Dedifferentiated amniotic fluid mesenchymal stem cell (primary cell): ENCODE data around the gene GNPDA1.

Experiments used
- DNase-seq: peaks from one replicate; pipeline ENCODE4 v3.0.0-alpha.2; 2016; ENCODE audit errors: extremely low spot score

The GNPDA1 gene

DNA sequence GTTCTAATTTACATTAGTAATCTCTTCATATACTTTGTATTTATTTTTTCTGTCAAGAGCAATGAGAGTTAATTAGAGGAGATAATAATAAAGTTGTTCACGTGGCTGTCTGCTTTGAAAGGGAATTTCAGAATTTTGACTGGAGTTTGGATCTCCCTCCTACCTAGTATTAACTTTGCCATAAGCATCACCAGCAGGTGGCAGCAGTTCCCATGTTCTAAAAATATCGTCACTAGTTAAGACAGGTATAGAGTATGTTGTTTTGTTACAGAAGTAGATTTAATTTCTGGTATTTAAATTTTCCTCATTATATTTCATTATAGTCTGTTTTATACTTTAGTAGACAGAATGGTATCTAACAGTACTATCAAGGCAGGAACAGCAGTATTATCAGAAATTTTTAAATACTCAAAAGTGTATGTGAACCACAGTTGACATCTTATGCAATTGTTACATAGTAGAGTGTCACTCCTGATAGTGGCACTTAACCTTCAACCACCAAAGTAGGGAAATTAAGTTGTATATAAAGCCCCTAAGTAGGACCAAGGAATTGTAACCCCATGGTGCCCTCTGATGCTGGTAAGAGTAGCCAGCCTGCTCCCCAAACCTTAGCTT is 20.4 kb downstream of the GNPDA1 start:
- peak; percentile 58 for DNase-seq

DNA sequence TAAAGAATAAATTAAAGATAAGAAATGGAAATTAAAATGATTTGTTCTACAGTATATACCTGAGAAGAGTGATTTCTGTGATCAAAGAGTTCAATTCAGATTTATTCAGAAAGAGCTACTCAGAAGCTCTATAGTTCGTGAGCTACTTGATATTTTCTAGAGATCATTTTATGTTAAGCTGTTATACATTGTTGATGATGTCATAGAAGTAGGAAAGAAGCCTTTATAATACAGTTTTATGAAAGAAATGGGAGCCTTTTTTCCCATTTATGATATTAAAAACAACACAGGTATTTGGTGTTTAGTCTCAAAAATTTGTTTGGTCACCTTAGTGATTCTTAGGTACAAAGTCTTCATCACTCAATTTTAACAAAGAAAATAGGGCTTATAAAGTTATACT is 23.1 kb downstream of the GNPDA1 start:
- no peak for DNase-seq

DNA sequence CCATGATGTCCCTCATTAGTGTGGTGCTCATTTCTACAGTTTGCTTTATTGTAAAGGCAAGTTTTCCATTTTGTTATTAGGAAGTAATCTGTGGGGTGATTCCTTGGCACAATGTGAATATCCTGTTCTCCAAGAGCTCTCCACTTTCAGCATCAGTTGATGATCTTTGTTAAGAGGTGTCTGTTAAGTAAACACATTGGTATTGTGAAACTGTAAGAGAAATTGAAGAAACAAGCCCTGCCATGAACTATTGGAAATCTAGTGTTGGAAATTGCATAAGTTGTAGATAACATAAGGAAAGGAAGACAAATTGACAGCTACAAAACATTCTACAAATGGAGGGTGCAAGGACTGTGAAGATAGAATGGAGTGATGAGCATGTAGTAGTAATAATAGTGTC is 26.8 kb downstream of the GNPDA1 start:
- DNase-seq, result no peak

DNA sequence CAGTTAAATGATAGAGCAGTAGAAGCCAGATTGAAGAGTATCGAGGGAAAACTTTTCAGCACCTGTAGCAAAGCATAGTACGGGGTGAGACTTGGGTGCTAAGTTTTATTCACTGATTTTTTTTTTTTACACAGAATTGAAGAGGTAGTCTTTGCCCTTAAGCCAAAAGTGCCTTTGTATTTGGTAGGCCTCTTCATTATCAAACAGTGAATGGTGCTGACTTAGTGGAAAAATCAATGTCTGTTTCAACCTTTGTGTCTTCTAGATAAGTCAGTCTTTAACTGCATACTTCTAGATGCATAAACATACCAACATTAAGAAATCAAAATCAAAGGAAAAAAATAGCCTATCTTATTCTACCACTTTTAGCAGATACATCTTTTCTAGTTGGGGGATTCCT is 30.2 kb downstream of the GNPDA1 start:
- no peak for DNase-seq

DNA sequence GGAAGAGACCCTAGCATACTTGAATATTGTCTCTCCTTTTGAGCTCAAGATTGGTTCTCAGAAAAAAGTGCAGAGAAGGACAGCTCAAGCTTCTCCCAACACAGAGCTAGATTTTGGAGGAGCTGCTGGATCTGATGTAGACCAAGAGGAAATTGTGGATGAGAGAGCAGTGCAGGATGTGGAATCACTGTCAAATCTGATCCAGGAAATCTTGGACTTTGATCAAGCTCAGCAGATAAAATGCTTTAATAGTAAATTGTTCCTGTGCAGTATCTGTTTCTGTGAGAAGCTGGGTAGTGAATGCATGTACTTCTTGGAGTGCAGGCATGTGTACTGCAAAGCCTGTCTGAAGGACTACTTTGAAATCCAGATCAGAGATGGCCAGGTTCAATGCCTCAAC is 34.4 kb downstream of the GNPDA1 start:
- no peak for DNase-seq

DNA sequence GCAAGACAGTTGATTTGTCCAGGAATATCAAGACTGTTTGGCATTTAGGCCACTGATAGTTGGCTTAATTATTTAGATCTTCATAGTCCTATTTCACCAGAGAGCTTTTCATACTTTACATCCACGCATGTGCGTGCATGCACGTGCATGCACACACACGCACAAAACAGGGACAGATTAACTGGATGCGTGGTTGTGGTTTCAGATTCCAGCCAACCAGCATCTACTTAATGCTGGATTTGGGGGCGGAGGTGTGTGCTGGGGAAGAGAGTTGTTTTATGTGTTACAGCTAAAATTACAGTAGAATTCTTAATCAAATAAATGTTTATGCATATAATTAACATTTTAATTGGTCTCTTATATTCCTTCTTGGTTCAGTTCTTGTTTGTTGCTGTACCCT is 36.7 kb downstream of the GNPDA1 start:
- DNase-seq, result no peak

DNA sequence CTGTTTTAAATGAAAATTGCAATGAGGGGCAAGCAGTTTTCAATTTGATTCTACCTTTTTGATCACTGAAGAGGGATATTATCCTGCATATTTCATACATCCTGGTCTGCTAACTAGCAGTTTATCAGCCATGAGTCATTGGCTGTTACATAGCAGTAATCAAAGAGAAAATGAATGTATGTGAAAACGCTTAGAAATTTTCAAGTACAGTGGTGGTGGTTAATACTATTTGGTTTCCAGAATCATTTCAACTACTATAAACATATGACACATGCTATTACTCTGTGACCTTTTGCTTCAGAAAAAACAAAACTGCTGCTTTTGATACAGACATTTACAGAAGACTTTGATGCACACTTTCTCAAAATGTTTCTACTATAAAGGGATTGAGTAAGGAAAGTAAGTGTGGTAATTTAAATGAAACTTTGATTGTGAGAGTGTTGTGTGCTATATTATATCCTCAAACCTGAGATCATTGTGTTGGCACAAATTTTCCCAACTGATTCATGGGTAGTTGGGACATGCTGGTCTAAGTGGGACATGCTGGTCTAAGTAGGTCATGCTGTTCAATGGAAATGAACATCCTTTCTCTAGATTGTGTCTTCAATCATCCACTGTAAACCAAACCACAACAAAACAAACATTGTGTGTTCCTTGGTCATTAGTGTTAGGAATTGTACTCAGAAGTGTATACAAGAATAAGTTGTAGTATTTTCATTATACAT is 38.8 kb downstream of the GNPDA1 start:
- no peak for DNase-seq

DNA sequence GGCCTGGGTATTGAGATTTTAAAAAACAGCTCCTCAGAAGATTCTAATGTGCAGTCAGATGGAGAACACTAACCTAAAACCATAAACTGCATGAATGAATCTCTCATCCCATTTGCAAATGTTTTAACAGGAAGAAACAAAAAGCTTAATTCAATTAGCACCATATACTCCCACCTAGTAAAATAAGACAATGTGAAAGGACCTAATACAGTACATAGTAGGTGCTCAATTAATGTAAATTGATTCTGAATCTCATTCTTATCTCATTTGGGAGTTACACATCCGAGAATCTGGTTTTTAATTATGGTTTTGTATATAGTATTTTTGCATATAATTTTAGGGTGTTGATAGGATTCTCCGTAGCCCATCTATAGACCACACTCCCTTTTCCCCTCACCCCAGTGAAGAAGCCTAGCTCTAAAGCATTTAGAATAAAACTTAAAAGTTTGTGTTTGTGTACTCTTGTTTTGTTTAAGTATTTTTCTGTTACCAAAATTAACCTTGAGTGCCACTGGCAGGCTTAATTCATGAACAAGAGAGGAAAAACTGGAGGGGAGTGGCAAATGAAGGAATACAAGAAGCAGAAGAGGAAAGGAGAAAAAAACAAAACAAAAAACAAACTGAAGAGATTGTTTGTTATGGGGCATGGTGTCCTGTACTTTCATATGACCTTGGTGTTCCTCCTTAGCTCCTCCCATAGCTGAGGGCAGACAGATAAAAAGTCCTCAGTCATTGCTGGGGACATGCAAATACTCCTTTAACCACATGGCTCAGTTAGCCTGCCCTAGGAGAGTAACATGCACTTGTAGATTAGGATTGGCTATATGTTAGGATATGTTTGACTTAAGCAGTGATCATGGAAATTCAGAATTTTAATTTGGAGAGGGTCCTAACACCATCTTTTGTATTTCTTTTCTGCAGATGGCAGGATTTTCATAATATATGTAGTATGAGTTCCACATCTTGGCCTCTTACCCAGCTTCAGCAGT is 42.8 kb downstream of the GNPDA1 start:
- no peak for DNase-seq

DNA sequence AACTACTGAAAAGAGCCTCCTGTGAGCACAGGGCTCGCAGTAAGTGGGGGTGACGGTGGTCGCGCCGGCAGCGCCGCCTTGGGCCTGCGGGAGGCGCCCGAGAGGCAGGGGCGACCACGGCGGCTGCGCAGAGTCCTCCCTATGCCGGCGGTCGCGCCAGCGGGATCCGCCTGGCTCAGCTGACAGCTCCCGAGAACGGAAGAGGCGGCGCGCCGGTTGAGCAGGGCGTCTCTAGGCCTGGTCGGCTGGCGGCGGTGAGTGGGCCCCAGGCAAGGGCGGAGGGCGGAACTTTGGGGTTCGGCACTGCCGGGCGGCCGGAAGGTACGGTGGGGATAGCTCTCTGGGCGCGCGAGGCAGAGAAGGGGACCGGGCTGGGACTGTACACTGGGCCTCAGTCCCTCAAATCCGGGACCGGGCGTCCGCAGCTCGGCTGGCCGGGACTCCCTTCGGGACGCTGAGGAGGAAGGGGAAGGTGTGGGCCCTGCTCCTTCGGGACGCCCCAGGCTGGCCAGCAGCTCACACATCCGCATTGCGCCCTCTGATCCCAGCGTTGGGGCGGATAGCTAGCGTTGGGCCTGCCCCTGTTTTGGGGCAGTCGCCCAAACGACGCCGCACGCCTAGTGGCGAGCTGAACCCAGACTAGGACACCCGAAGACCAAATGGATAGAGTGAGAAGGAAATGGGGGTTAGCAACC is 43.8 kb downstream of the GNPDA1 start, which contains the start of gene RNF14:
RNF14 (plus strand) TSS at position 192 of the 695 bp plus-strand sequence. CDS start 4,484 bp downstream, outside the sequence.
- DNase-seq, result peak; percentile 86

DNA sequence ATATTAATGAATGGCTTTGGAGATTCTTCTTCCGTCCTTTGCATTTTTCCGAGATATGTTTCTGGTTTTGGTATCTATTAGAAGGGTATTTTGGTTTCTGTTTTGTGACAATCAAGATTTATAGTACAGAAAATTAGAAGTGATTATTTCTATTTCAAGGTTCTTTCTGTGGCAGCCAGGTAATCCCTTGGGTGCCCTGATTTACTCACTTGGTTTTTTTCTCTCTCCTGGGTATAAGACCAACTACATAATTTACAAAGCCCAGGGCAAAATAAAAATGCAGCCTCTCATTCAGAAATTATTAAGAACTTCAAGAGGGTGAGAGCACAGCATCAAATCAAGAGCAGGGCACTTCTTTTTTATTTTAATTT is 45.9 kb downstream of the GNPDA1 start:
- DNase-seq, result no peak

DNA sequence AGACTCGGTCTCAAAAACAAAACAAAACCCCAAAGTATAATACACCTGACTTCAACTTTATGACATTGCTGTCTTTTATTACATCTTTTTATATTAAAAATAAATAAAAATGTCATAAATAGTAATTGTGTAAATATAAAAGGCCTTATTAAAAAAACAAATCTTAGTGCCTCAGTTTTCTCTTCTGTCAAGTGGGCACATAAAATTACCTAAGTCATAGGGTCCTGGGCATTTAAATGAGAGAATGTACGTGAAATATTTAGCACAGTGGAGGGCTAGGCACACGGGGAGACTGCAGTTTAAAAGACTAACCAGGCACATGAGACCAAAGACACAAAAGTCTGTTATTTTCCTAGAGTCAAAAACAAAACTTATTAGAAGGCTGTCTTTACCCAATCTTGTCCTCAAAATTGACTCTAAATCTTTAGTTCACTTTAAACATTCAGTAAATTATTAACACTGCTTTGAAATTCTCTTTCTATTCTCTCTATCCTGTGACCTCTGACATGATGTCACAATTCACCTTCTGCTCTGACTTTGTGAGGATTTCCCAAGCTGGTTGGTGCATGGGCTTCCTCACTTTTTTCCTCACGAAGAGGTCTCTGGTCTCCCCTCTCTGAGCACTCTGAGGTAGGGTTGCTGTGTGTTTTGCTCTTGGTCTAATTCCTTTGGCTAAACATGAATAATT is 46.4 kb downstream of the GNPDA1 start:
- no peak for DNase-seq

DNA sequence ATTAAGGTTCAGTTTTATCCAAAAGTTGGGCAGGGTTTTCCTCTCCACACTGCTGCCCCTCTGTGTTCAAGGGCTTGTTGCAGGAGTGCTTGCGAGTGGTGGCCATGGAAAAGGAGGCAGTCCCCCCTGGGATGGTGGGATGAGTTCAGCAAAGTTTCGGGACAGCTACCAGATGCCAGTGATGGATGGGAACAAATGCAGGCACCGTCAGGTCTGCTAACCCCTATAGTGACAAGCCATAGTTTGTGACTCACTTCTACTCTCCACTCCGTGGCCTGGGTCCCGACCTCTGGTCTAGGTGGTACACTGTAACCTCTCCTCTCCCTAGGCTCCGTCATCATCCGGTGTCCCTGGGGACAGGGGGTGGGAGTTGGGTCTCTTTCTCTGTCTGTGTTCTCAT is 47.8 kb downstream of the GNPDA1 start:
- no peak for DNase-seq

DNA sequence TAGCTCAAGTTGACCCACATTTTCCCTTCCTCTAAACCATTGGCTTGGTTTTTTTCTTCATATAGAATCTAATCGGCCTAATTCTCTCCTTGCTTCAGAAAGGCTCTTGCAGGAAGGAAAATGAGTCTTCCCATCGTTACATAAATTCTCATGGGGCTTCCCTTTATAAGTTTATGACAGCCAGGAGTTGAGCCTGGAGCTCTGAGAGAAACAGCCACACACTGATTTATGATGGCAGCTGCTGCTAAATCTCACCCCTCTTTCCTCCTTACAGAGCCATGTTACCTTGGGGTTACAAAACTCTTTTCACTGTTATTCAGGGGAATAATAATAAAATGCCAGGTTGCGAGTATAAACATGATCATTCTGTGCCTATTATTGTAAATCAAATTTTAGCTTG is 49.1 kb downstream of the GNPDA1 start:
- DNase-seq, result no peak

DNA sequence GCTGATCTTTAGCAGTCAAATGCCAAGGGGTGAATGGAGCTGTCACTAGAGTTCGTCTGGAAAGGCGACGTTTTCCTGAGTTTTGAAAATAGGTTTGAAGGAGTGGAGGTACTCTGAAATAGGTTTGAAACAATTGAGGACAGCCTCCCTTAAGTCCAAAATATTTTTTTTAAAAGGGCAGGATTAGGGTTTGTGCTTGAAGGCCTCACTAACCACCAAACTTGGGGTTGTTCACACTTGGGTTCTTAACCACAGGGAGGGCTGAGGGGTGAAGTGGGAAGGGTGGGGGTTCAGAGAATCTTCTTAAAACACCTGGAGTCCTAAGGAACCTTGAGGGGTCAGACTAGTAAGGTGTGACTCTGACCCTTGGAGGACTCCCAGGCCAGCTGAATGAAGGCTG is 51.4 kb downstream of the GNPDA1 start:
- no peak for DNase-seq

DNA sequence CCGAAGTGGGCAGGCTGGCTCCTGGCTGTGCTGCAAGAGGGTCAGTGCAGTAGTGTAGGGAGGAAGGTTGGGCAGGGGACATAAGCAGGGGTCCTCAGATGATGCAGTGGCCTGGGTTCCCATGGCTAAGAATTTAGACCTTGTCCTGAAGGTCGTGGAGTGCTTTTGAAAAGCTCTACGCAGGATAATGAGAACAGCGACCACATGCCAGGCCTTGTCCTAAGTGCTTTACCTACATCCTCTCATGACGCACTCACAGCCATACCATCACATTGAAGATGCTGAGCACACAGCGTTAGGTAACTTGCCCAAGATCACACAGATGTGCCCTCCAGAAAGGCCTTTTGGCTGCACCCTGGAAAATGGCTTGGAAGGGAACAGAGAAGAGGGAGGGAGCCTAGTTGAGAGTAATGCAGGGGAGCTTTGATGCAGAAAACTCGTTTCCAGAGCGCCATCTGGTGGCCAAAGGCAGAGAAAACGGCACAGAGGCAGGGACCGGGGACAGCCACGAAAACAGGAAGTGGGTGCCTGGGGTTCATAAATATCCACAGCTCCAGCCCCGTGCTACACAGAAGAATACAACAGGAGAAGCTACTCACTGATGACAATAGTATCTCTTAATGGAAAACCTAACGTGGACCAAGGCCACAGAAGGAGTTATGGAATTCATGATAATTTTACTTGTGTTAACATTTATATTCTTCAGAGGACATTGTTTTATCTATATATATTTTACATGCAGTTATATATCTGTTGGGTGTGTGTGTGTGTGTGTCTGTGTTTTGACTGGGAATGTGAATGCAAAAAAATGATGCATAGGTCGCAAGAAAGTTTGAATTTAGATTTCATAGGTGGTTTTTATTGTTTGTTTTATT is 52.1 kb downstream of the GNPDA1 start:
- DNase-seq, result peak; percentile 85

DNA sequence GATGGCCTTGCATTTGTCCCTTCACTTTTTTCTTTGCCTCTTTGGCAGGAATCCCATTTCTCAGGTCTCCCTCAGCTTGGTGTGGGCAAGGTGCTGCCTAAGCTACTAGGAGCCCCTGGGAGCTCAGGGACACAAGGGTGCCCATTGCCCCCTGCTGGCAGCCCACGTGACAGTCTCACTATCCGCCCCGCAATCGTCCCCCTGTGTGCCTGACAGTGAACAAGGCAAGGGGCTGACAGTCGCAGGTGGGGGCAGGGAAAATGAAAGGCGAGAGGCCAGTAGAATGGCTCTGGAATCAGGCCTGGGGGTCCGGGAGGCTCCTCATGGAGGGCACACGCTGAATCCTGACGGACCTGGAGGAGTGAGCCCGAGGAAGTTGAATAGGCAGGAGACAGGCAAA is 52.8 kb downstream of the GNPDA1 start:
- no peak for DNase-seq

DNA sequence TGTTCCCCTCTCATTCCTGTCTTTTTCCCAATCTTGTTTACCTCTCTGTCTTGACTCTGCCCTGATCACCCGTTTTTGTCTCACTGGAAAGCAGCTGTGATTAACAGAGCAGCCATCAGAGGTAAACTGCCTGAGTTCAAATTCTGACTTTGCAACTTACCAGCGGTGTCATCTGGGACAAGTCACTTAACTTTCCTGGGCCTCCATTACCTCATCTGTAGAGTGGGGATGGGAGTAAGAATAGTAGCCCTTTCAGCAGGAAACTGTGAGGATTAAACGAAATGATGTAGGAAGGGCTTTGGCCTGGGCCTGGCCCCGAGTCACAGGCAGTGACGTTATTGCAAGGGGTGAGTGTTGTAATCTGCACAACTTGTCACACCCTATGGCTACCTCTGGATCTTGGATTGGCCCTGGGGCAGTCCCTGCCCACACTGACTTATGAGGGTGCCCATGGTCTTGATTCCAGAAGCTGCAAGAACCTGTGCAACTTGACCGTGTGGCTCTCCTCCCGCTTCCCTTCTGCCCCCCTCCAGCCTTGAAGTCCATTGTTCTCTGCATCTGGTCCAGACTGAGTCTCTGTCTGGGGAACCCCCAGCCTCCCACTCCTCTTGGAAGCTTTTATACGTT is 54.2 kb downstream of the GNPDA1 start:
- DNase-seq, result no peak

DNA sequence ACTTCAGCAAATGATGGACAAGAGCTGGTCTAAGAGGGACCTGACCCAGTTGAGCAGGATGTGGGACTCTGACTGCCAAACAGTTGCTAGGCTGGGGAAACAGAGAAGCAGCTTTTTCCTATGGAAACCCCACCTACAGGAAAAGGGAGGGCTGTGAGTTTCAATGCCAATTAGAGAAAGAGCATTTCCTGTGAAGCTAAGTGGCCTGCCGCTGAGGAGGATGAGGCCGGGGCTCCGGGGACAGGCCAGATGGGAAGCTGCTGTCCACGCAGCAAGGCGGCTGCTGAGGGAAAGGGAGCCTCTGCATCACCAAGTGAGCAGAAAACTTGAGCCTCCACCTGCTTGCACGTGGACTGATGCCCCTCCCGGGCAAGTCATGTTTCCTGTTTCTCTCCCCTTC is 54.7 kb downstream of the GNPDA1 start, which contains the start of gene PCDH12:
PCDH12 (minus strand) TSS at position 90 of the 400 bp plus-strand sequence. CDS start 351 bp downstream, outside the sequence.
- DNase-seq, result no peak

DNA sequence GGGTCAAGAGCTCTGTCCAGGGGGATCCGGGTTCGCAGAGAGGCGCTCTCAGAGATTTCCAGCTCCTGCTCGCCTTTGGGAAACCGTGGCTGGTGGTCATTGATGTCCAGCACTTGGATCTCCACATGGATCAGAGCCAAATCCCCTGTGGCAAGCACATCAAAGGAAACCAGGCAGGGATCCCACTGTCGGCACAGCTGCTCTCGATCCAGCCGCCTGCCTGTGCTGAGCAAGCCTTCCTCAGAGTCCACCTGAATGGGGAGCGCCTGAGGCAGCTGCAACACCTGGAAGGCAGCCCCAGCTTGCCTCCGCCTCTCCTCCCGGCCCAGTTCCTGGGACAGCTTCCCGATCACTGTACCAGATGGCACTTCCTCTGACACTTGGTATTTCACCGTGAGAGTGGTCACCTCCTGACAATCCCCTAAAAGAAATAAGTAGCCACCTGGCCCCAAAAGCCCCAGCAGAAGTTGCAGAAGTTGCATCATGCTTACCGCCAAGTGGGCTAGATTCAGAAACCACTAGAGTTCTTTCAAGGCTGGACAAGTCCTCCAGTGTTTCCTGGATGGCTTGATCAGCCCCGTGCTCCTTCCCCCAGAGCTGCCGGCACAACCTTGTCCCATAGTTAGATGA is 55.3 kb downstream of the GNPDA1 start:
- DNase-seq, result no peak
